Measurements from ENCODE around the gene PRKAG2. TPM values are rescaled to one million over a fixed set of nuclear protein-coding genes. Genes with fewer than 3 reads are reported as not detected.
A peak's percentile ranks its signal among the peaks of the same experiment; 100 is the strongest.

PRKAG2 gene
- total RNA-seq, 4 donors from 2014 or later = 38.8 to 94.4 (median 73.2) TPM

GRCh38 chr7:151641587-151641986 lies 235.3 kb downstream of the PRKAG2 start:
- Histone ChIP-seq H3K4me1 (peaks cover 0 to 11% (median 0%) of the 10 kb centered on the region in 4 donors), H3K36me3 (no peaks in the 10 kb centered on the region), H3K27me3 (no peaks in the 10 kb centered on the region), H3K9me3 (no peaks in the 10 kb centered on the region), H3K27ac (peak overlapping the region in 2 of 4 donors; percentile 1 to 52), H3K4me3 (no peak overlapping the region)
- no peak for DNase-seq
- TF ChIP-seq POLR2A (IDR thresholded peaks at IDR 0.05) = no peak
- TF ChIP-seq CTCF (IDR thresholded peaks at IDR 0.05) = no peak

- peak overlapping the region in 1 of 4 donors; percentile 32 for H3K27ac ChIP-seq
- TF ChIP-seq POLR2A (IDR thresholded peaks at IDR 0.05) = no peak
- no peak for TF ChIP-seq CTCF (IDR thresholded peaks at IDR 0.05)
- H3K4me1 ChIP-seq = peaks cover 0 to 11% (median 0%) of the 10 kb centered on the region in 4 donors
- H3K36me3 ChIP-seq = no peaks in the 10 kb centered on the region
- H3K9me3 ChIP-seq = no peaks in the 10 kb centered on the region
- H3K27me3 ChIP-seq = no peaks in the 10 kb centered on the region
- no peak overlapping the region for H3K4me3 ChIP-seq
- DNase-seq = no peak
Measured at GRCh38 chr7:151637781-151638261, 239.1 kb downstream of the PRKAG2 start.

GRCh38 chr7:151634643-151635042 lies 242.3 kb downstream of the PRKAG2 start:
- Histone ChIP-seq H3K9me3 (no peaks in the 10 kb centered on the region), H3K4me3 (no peak overlapping the region), H3K27me3 (no peaks in the 10 kb centered on the region), H3K4me1 (peaks cover 0 to 15% (median 0%) of the 10 kb centered on the region in 4 donors), H3K27ac (no peak overlapping the region), H3K36me3 (no peaks in the 10 kb centered on the region)
- no peak for DNase-seq
- TF ChIP-seq POLR2A (IDR thresholded peaks at IDR 0.05) (no peak), CTCF (IDR thresholded peaks at IDR 0.05) (no peak)

GRCh38 chr7:151633516-151633812 lies 243.5 kb downstream of the PRKAG2 start:
- Histone ChIP-seq H3K4me1 (peaks cover 0 to 15% (median 0%) of the 10 kb centered on the region in 4 donors), H3K9me3 (no peaks in the 10 kb centered on the region), H3K27ac (peak overlapping the region in 3 of 4 donors; percentile 92 to 97 (median 94)), H3K36me3 (peaks cover 0 to 2% (median 0%) of the 10 kb centered on the region in 3 donors), H3K4me3 (no peak overlapping the region), H3K27me3 (no peaks in the 10 kb centered on the region)
- TF ChIP-seq CTCF (IDR thresholded peaks at IDR 0.05) (no peak), POLR2A (IDR thresholded peaks at IDR 0.05) (no peak)
- no peak for DNase-seq

GRCh38 chr7:151632750-151633515 lies 244.0 kb downstream of the PRKAG2 start:
- peaks cover 0 to 2% (median 0%) of the 10 kb centered on the region in 3 donors for H3K36me3 ChIP-seq
- no peaks in the 10 kb centered on the region for H3K27me3 ChIP-seq
- H3K9me3 ChIP-seq = no peaks in the 10 kb centered on the region
- TF ChIP-seq CTCF (IDR thresholded peaks at IDR 0.05) (no peak), POLR2A (IDR thresholded peaks at IDR 0.05) (peak in 1 of 2 donors; percentile 8)
- peak overlapping the region; percentile 71 to 92 (median 78) for H3K4me3 ChIP-seq
- peak; percentile 71 to 84 (median 74) for DNase-seq
- peak overlapping the region; percentile 92 to 99 (median 96) for H3K27ac ChIP-seq
- H3K4me1 ChIP-seq = peaks cover 0 to 15% (median 0%) of the 10 kb centered on the region in 4 donors

All from Peyer's patch (tissue), 4 donors.